HepG2 (cell line): Measurements from ENCODE around the gene ECT2. TPM values are rescaled to one million over a fixed set of nuclear protein-coding genes. Genes with fewer than 3 reads are reported as not detected.

Experiments
- ATAC-seq: fragments of 200-7000 bp; cut with Tn5 transposase; 3 replicates; pipeline ENCODE4 v1.9.1; 2020; ENCODE audit warnings: mild to moderate bottlenecking, moderate library complexity
- BruUV-seq: library from RNA; stranded (reverse); fragments of 400-500 nt; replicated peaks from 2 replicates; lab custom pipeline; 2021; lab: Mats Ljungman, UMichigan
- CTCF ChIA-PET: fragments of 300-600 bp; formaldehyde crosslinking; extraction: SDS; loops from one replicate; lab custom pipeline; 2021; ENCODE audit warnings: low total read pairs, inconsistent platforms, low intra/inter-chr PET ratio; lab: Yijun Ruan, JAX
- POLR2A ChIA-PET: fragments of 350-600 bp; sonication (Branson Sonifier 250); formaldehyde crosslinking; loops from one replicate; lab custom pipeline; 2020; ENCODE audit warnings: antibody characterized with exemption, inconsistent platforms; lab: Yijun Ruan, JAX
- DNase-seq: peaks from one replicate; pipeline ENCODE4 v3.0.0-alpha.2; 2015; ENCODE audit warnings: low spot score
- FAIRE-seq: peaks from 3 replicates; lab custom pipeline; 2011; peaks lifted over from hg19 to GRCh38; lab: Jason Lieb, UNC
- H2AFZ ChIP-seq: one replicate; pipeline ENCODE4 v1.6.1; 2011; ENCODE audit warnings: low read length, inconsistent platforms
- H3K27ac ChIP-seq: fragments of 300-600 bp; 3 replicates; pipeline ENCODE4 v1.8.0; 2011; ENCODE audit warnings: mixed run types, mild to moderate bottlenecking, mixed read lengths, low read length, inconsistent platforms; ENCODE audit not compliant: insufficient read depth; ENCODE audit errors: extremely low read length
- H3K27me3 ChIP-seq, 2 experiments: fragments of 200-600 bp in 1 of 2; 2 replicates in 1 of 2; 3 replicates in 1 of 2; pipeline versions ENCODE4 v1.6.0 to v1.8.0; 2011; ENCODE audit warnings: low read length in 2 of 2, mild to moderate bottlenecking in 2 of 2, moderate library complexity in 2 of 2, inconsistent platforms in 1 of 2; ENCODE audit not compliant: insufficient read depth in 2 of 2, control insufficient read depth in 1 of 2
- H3K36me3 ChIP-seq, 2 experiments: fragments of 200-600 bp in 1 of 2; replicated peaks in 1 of 2; 2 replicates in 1 of 2; 3 replicates in 1 of 2; pipeline versions ENCODE4 v1.5.1 to v1.8.0; 2011; ENCODE audit warnings: low read length in 2 of 2, inconsistent platforms in 1 of 2; ENCODE audit not compliant: insufficient read depth in 2 of 2, control insufficient read depth in 1 of 2
- H3K4me1 ChIP-seq: 2 replicates; pipeline ENCODE4 v1.5.1; 2012; ENCODE audit warnings: low read length, inconsistent platforms; ENCODE audit not compliant: insufficient read depth
- H3K4me2 ChIP-seq: 2 replicates; pipeline ENCODE4 v1.6.0; 2011; ENCODE audit warnings: low read depth, low read length, inconsistent platforms
- H3K4me3 ChIP-seq, 3 experiments: fragments of 200-600 bp in 1 of 3; sonication (generic), shearing (Covaris generic) in 1 of 3; replicated peaks in 1 of 3; 2 replicates each; pipeline ENCODE4 v1.5.1; 2011 to 2016; ENCODE audit warnings: low read length in 3 of 3, inconsistent platforms in 2 of 3, low read depth in 2 of 3, mild to moderate bottlenecking in 2 of 3, control low read depth in 1 of 3, mixed read lengths in 1 of 3; ENCODE audit not compliant: insufficient read depth in 1 of 3
- H3K79me2 ChIP-seq: one replicate; pipeline ENCODE4 v1.6.1; 2011; ENCODE audit warnings: low read length, inconsistent platforms; ENCODE audit not compliant: insufficient read depth
- H3K9ac ChIP-seq: 2 replicates; pipeline ENCODE4 v1.6.0; 2011; ENCODE audit warnings: mild to moderate bottlenecking, low read depth, low read length, inconsistent platforms; ENCODE audit not compliant: insufficient read depth
- H3K9me3 ChIP-seq: 2 replicates; pipeline ENCODE4 v1.5.1; 2012; ENCODE audit warnings: mild to moderate bottlenecking, low read length
- H4K20me1 ChIP-seq: 2 replicates; pipeline ENCODE4 v1.6.0; 2011; ENCODE audit warnings: inconsistent platforms, mild to moderate bottlenecking, low read length, moderate library complexity; ENCODE audit not compliant: insufficient read depth
- ELF4 ChIP-seq: sonication (generic); formaldehyde crosslinking; IDR thresholded peaks from 2 replicates; pipeline ENCODE4 v1.5.0; 2020; ENCODE audit warnings: missing genetic modification reagents, mild to moderate bottlenecking, moderate library complexity, borderline replicate concordance
- EZH2 ChIP-seq: conservative IDR thresholded peaks from 2 replicates; pipeline ENCODE4 v1.6.1; 2012; ENCODE audit warnings: mild to moderate bottlenecking, low read depth, low read length, moderate library complexity
- HMGXB4 ChIP-seq, 2 experiments: sonication (generic) in 1 of 2; formaldehyde crosslinking in 1 of 2; IDR thresholded peaks; 2 replicates each; pipeline versions ENCODE4 v1.4.0 to v1.6.1; 2018 to 2020; ENCODE audit warnings: missing genetic modification reagents in 2 of 2, borderline replicate concordance in 1 of 2, low read depth in 1 of 2, mild to moderate bottlenecking in 1 of 2, missing biosample characterization in 1 of 2
- KAT7 ChIP-seq: IDR thresholded peaks from 2 replicates; pipeline ENCODE4 v1.6.1; 2018; ENCODE audit warnings: borderline replicate concordance, missing compliant biosample characterization
- REL ChIP-seq: sonication (generic); formaldehyde crosslinking; conservative IDR thresholded peaks from 2 replicates; pipeline ENCODE4 v1.8.0; 2022; ENCODE audit warnings: mild to moderate bottlenecking, missing genetic modification reagents, moderate library complexity
- TERF1 ChIP-seq: sonication (generic); formaldehyde crosslinking; IDR thresholded peaks from 2 replicates; pipeline ENCODE4 v1.8.0; 2022; ENCODE audit warnings: mild to moderate bottlenecking, missing genetic modification reagents, moderate library complexity
- ZBTB25 ChIP-seq: IDR thresholded peaks from 2 replicates; pipeline ENCODE4 v1.6.1; 2018; ENCODE audit warnings: missing genetic modification reagents
- ZIK1 ChIP-seq: sonication (generic); formaldehyde crosslinking; IDR thresholded peaks from 2 replicates; pipeline ENCODE4 v1.5.0; 2020; ENCODE audit warnings: mild to moderate bottlenecking, low read depth, missing genetic modification reagents, borderline replicate concordance
- ZNF687 ChIP-seq: sonication (generic); formaldehyde crosslinking; IDR thresholded peaks from 2 replicates; pipeline ENCODE4 v1.5.1; 2020; ENCODE audit warnings: mild to moderate bottlenecking, missing genetic modification reagents, moderate library complexity
- WGBS: methylation state at CpG from one replicate; pipeline ENCODE4 v1.1.6; 2017; ENCODE audit warnings: low lambda C conversion rate; 5-methylcytosine and 5-hydroxymethylcytosine counted together
- in situ Hi-C: cut with HindIII; loops from 2 replicates; pipeline ENCODE4 v1.10.0; 2017; ENCODE audit warnings: low pct_unique_long_range_greater_than_20kb; ENCODE audit not compliant: extremely low pct_ligation_motif_present
- intact Hi-C: fragments of 100-400 bp; cut with micrococcal nuclease; formaldehyde crosslinking; loops from one replicate; pipeline ENCODE4 v1.10.0; 2022; ENCODE audit not compliant: unreplicated experiment
- polyA plus RNA-seq, 8 experiments: library from polyadenylated mRNA; depleted of rRNA in 3 of 8; stranded (reverse) in 7 of 8; unstranded in 1 of 8; fragments of >200 nt; fragmentation: Illumina TruSeq in 4 of 8; extraction: Trizol in 4 of 8; gene quantifications; 2 replicates each; pipeline versions ENCODE4 v1.2.1 to v1.2.3, GENCODE V29; 2011 to 2016; ENCODE audit warnings: low read depth in 4 of 8, missing spikeins in 1 of 8, mixed read lengths in 1 of 8; ENCODE audit not compliant: insufficient read depth in 1 of 8
- total RNA-seq, 5 experiments: library from RNA; depleted of rRNA; stranded (reverse); fragments of >200 nt; fragmentation: Illumina TruSeq; extraction: Trizol; gene quantifications; 2 replicates each; pipeline ENCODE4 v1.2.3, GENCODE V29; 2016; ENCODE audit warnings: low read depth in 1 of 5

The ECT2 gene
- total and polyA plus RNA-seq, 2 of the 13 experiments (the other 11 are each of a cell fraction or from before 2014, with no cell fraction given) = 21.6 to 52.0 TPM

GRCh38 chr3:172787746-172788145 lies 37.2 kb downstream of the ECT2 start:
- no peak for FAIRE-seq
- ChIA-PET POLR2A (interaction anchor here (0.6 kb wide), 1 partner anchor 46 kb away, joined by 4 read pairs; no protein-coding TSS in a partner anchor), CTCF (no interaction called here)
- Histone ChIP-seq H3K27ac (no peak overlapping the region), H3K36me3 (peaks cover 7 to 83% of the 10 kb centered on the region in 2 experiments; a peak in 4 of 5 replicates), H2AFZ (no peak overlapping the region), H3K4me1 (no peaks in the 10 kb centered on the region), H3K9me3 (no peaks in the 10 kb centered on the region), H4K20me1 (no peaks in the 10 kb centered on the region), H3K27me3 (no peaks in the 10 kb centered on the region), H3K4me3 (no peak overlapping the region), H3K79me2 (no peaks in the 10 kb centered on the region), H3K9ac (no peak overlapping the region), H3K4me2 (no peak overlapping the region)
- no peak for DNase-seq
- WGBS = 100% methylated on average over 1 of the region's 1 CpG
- TF ChIP-seq EZH2 = no peak
- TF ChIP-seq REL (CRISPR knock-in tag) = no peak
- in situ Hi-C loops = no loop called here
- intact Hi-C loops = no loop called here
- no peak for ATAC-seq
- no TSS peak for BruUV-seq

GRCh38 chr3:172799246-172799645 lies 48.7 kb downstream of the ECT2 start:
- Histone ChIP-seq H3K9me3 (no peaks in the 10 kb centered on the region), H2AFZ (no peak overlapping the region), H3K9ac (no peak overlapping the region), H4K20me1 (no peaks in the 10 kb centered on the region), H3K36me3 (peaks cover 0 to 40% of the 10 kb centered on the region in 2 experiments; a peak in 3 of 5 replicates), H3K4me3 (no peak overlapping the region), H3K4me1 (peaks cover under 1% of the 10 kb centered on the region; the same call in 1 of the 2 replicates), H3K79me2 (peaks cover 1% of the 10 kb centered on the region), H3K4me2 (no peak overlapping the region), H3K27ac (no peak overlapping the region), H3K27me3 (no peaks in the 10 kb centered on the region)
- ATAC-seq = no peak
- CTCF ChIA-PET = no interaction called here
- FAIRE-seq = no peak
- WGBS = 100% methylated on average over 1 of the region's 1 CpG
- intact Hi-C loops (no loop called here), in situ Hi-C loops (no loop called here)
- POLR2A ChIA-PET = no interaction called here
- no peak for DNase-seq
- no TSS peak for BruUV-seq
- TF ChIP-seq KAT7 (CRISPR knock-in tag) (no peak), TERF1 (no peak), ZIK1 (CRISPR knock-in tag) (no peak), ELF4 (no peak), ZBTB25 (CRISPR knock-in tag) (no peak), HMGXB4 (CRISPR knock-in tag; IDR thresholded peaks at IDR 0.05; ENCODE audit: borderline replicate concordance in 1 of 2, low read depth in 1 of 2) (no peak), ZNF687 (CRISPR knock-in tag) (no peak)
